HCT116 (cell line): ENCODE measurements around the gene CACNA1S. TPM values are rescaled to one million over a fixed set of nuclear protein-coding genes. Genes with fewer than 3 reads are reported as not detected.

Source experiments
- ATAC-seq: fragments of 200-7000 bp; cut with Tn5 transposase; 2 replicates; pipeline ENCODE4 v1.9.1; 2020; ENCODE audit warnings: mild to moderate bottlenecking, moderate library complexity
- BruUV-seq: library from RNA; stranded (reverse); fragments of 400-500 nt; replicated peaks from 2 replicates; lab custom pipeline; 2021; lab: Mats Ljungman, UMichigan
- CTCF ChIA-PET: fragments of 300-600 bp; sonication (Branson Sonifier 250); formaldehyde crosslinking; loops from one replicate; lab custom pipeline; 2021; ENCODE audit warnings: antibody characterized with exemption; lab: Charles Lee
- POLR2A ChIA-PET: fragments of 300-600, 350-600 bp; sonication (Branson Sonifier 250); formaldehyde crosslinking; loops from one replicate; lab custom pipeline; 2021; ENCODE audit warnings: antibody characterized with exemption; lab: Charles Lee
- RAD21 ChIA-PET, 2 experiments: fragments of 300-600 bp; sonication (Branson Sonifier 250); formaldehyde crosslinking; loops; one replicate each; lab custom pipeline; 2023; ENCODE audit warnings: low total read pairs in 2 of 2; ENCODE audit not compliant: uncharacterized antibody in 2 of 2, unreplicated experiment in 2 of 2, low non-redundant PET in 1 of 2; lab: Charles Lee
- DNase-seq: peaks from one replicate; pipeline ENCODE4 v3.0.0-alpha.2; 2010; ENCODE audit warnings: low read depth, low spot score
- H2AFZ ChIP-seq: fragments of 200-600 bp; shearing (Covaris generic), sonication (generic); 2 replicates; pipeline ENCODE4 v1.6.1; 2017; ENCODE audit warnings: low read depth, mixed run types, mixed read lengths, antibody characterized with exemption, low read length; ENCODE audit not compliant: poor library complexity, severe bottlenecking
- H3K27ac ChIP-seq: 2 replicates; pipeline ENCODE4 v1.5.1; 2012; ENCODE audit warnings: low read depth, low read length
- H3K27me3 ChIP-seq: fragments of 200-600 bp; sonication (generic); 2 replicates; pipeline ENCODE4 v1.6.1; 2016; ENCODE audit warnings: mixed run types, low read length, mixed read lengths; ENCODE audit not compliant: insufficient read depth
- H3K36me3 ChIP-seq, 2 experiments: fragments of 200-500 bp in 1 of 2; fragments of 200-600 bp in 1 of 2; sonication (Bioruptor generic) in 1 of 2; sonication (generic) in 1 of 2; 2 replicates each; pipeline versions ENCODE4 v1.5.1 to v1.6.1; 2014 to 2016; ENCODE audit warnings: low read length in 2 of 2, inconsistent platforms in 1 of 2, mixed read lengths in 1 of 2, mixed run types in 1 of 2; ENCODE audit not compliant: insufficient read depth in 2 of 2, control insufficient read depth in 1 of 2
- H3K4me1 ChIP-seq, 2 experiments: fragments of 200-600 bp in 1 of 2; sonication (generic) in 1 of 2; 2 replicates each; pipeline versions ENCODE4 v1.5.1 to v1.6.1; 2012 to 2017; ENCODE audit warnings: low read length in 2 of 2, inconsistent platforms in 1 of 2, mild to moderate bottlenecking in 1 of 2, mixed read lengths in 1 of 2, mixed run types in 1 of 2, moderate library complexity in 1 of 2; ENCODE audit not compliant: insufficient read depth in 2 of 2, control insufficient read depth in 1 of 2
- H3K4me2 ChIP-seq: fragments of 200-600 bp; sonication (generic); 2 replicates; pipeline ENCODE4 v1.6.1; 2017; ENCODE audit warnings: mixed run types, low read length, mixed read lengths
- H3K4me3 ChIP-seq, 2 experiments: fragments of 200-600 bp in 1 of 2; sonication (generic) in 1 of 2; replicated peaks in 1 of 2; 2 replicates each; pipeline ENCODE4 v1.5.1; 2011 to 2016; ENCODE audit warnings: low read length in 2 of 2, control low read depth in 1 of 2, low read depth in 1 of 2, mild to moderate bottlenecking in 1 of 2, mixed read lengths in 1 of 2, mixed run types in 1 of 2
- H3K79me2 ChIP-seq: fragments of 200-600 bp; sonication (generic); 2 replicates; pipeline ENCODE4 v1.6.1; 2017; ENCODE audit warnings: mild to moderate bottlenecking, mixed run types, low read length, moderate library complexity, mixed read lengths; ENCODE audit not compliant: insufficient read depth
- H3K9ac ChIP-seq: fragments of 200-600 bp; sonication (generic); 2 replicates; pipeline ENCODE4 v1.6.1; 2016; ENCODE audit warnings: low read length, mixed read lengths
- H3K9me2 ChIP-seq: fragments of 200-600 bp; sonication (generic), shearing (Covaris generic); 2 replicates; pipeline ENCODE4 v1.6.1; 2017; ENCODE audit warnings: mixed run types, mild to moderate bottlenecking, moderate library complexity; ENCODE audit not compliant: insufficient read depth
- H3K9me3 ChIP-seq, 2 experiments: fragments of 200-500 bp in 1 of 2; fragments of 200-600 bp in 1 of 2; sonication (Bioruptor generic) in 1 of 2; sonication (generic) in 1 of 2; 2 replicates each; pipeline ENCODE4 v1.6.1; 2014 to 2017; ENCODE audit warnings: low read length in 2 of 2, mixed read lengths in 2 of 2, inconsistent platforms in 1 of 2, low read depth in 1 of 2, mild to moderate bottlenecking in 1 of 2, mixed run types in 1 of 2, moderate library complexity in 1 of 2; ENCODE audit not compliant: control insufficient read depth in 1 of 2, insufficient read depth in 1 of 2
- H4K20me1 ChIP-seq: fragments of 200-600 bp; sonication (generic), shearing (Covaris generic); 2 replicates; pipeline ENCODE4 v1.6.1; 2017; ENCODE audit warnings: mixed run types, mild to moderate bottlenecking, moderate library complexity; ENCODE audit not compliant: insufficient read depth
- CTCF ChIP-seq, 3 experiments: fragments of 200-600 bp in 1 of 3; sonication (generic) in 1 of 3; IDR thresholded peaks in 2 of 3; conservative IDR thresholded peaks in 1 of 3; 2 replicates each; pipeline ENCODE4 v1.5.1; 2012 to 2017; ENCODE audit warnings: low read depth in 2 of 3, low read length in 2 of 3, antibody characterized with exemption in 1 of 3, borderline replicate concordance in 1 of 3, control low read depth in 1 of 3, mild to moderate bottlenecking in 1 of 3, mixed read lengths in 1 of 3, mixed run types in 1 of 3, moderate library complexity in 1 of 3; ENCODE audit not compliant: insufficient read depth in 1 of 3
- ELF1 ChIP-seq: IDR thresholded peaks from 2 replicates; pipeline ENCODE4 v1.6.1; 2012; ENCODE audit warnings: low read depth, borderline replicate concordance
- EZH2phosphoT487 ChIP-seq: fragments of 200-600 bp; IDR thresholded peaks from 2 replicates; pipeline ENCODE4 v1.6.1; 2018; ENCODE audit warnings: antibody characterized with exemption, borderline replicate concordance
- SRF ChIP-seq: IDR thresholded peaks from 2 replicates; pipeline ENCODE4 v1.6.1; 2012; ENCODE audit warnings: low read depth
- intact Hi-C: fragments of 100-400 bp; cut with micrococcal nuclease; formaldehyde crosslinking; loops from 2 replicates; pipeline ENCODE4 v1.10.0; 2022
- total RNA-seq: library from RNA; stranded (reverse); gene quantifications from one replicate; pipeline ENCODE4 v1.2.1, GENCODE V29; 2021; ENCODE audit not compliant: unreplicated experiment
- TF ChIP-seq, protein P1 (sequence below): IDR thresholded peaks from 2 replicates; pipeline ENCODE4 v1.6.1; 2011; ENCODE audit warnings: mild to moderate bottlenecking, low read length, moderate library complexity; ENCODE audit not compliant: insufficient replicate concordance; ENCODE audit errors: extremely low read depth
- TF ChIP-seq, protein P2 (sequence below): IDR thresholded peaks from 2 replicates; pipeline ENCODE4 v1.6.1; 2012

CACNA1S gene
- total RNA-seq, 1 experiment from 2014 or later, result not detected

- ATAC-seq (no peak), DNase-seq (no peak)
- no peaks in the 10 kb centered on the region for H3K27me3 ChIP-seq
- no peaks in the 10 kb centered on the region for H4K20me1 ChIP-seq
- H3K4me1 ChIP-seq, result peaks cover 0 to 6% of the 10 kb centered on the region in 2 experiments; a peak in 1 of 4 replicates
- H2AFZ ChIP-seq, result no peak overlapping the region
- H3K79me2 ChIP-seq, result no peaks in the 10 kb centered on the region
- no peak overlapping the region for H3K9ac ChIP-seq
- H3K4me2 ChIP-seq, result no peak overlapping the region
- ChIA-PET RAD21 (no interaction called here), POLR2A (no interaction called here), CTCF (interaction anchor here (0.5 kb wide), 1 partner anchor 930 kb away, joined by 3 read pairs; no protein-coding TSS in a partner anchor)
- H3K36me3 ChIP-seq, result no peaks in the 10 kb centered on the region
- H3K27ac ChIP-seq, result no peak overlapping the region
- BruUV-seq, result no TSS peak
- no peaks in the 10 kb centered on the region for H3K9me2 ChIP-seq
- TF ChIP-seq ELF1, result no peak
- TF ChIP-seq, all 23 proteins: peak for 0
- Histone ChIP-seq H3K9me3 (no peaks in the 10 kb centered on the region), H3K4me3 (no peak overlapping the region)
- intact Hi-C loops, result no loop called here
These were observed 108.1 kb downstream of the CACNA1S start for GRCh38 chr1:201004154-201004553.

DNA sequence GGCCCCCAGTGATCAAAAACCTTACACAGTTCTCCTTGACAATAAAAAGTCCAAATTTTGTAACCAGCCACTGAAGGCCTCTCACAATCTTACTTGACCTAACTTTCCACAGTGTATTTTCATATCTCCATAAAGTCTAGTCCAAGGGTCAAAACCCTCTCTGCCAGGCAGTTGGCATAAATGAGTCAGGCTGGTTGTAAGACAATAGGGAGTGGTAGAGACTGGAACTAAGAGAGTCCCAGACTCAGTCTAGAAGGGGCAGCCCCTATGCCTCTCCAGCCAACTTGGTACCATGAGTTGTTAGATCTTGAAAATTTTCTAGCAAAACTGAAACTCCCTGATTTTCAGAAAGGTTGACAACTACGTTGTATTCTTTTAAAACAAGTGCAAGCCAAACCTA lies 109.7 kb downstream of the CACNA1S start:
- RAD21 ChIA-PET, result no interaction called here
- Histone ChIP-seq H3K27ac (no peak overlapping the region), H3K36me3 (no peaks in the 10 kb centered on the region), H3K9me2 (no peaks in the 10 kb centered on the region), H3K27me3 (no peaks in the 10 kb centered on the region)
- CTCF ChIA-PET, result no interaction called here
- TF ChIP-seq, protein P1, sequence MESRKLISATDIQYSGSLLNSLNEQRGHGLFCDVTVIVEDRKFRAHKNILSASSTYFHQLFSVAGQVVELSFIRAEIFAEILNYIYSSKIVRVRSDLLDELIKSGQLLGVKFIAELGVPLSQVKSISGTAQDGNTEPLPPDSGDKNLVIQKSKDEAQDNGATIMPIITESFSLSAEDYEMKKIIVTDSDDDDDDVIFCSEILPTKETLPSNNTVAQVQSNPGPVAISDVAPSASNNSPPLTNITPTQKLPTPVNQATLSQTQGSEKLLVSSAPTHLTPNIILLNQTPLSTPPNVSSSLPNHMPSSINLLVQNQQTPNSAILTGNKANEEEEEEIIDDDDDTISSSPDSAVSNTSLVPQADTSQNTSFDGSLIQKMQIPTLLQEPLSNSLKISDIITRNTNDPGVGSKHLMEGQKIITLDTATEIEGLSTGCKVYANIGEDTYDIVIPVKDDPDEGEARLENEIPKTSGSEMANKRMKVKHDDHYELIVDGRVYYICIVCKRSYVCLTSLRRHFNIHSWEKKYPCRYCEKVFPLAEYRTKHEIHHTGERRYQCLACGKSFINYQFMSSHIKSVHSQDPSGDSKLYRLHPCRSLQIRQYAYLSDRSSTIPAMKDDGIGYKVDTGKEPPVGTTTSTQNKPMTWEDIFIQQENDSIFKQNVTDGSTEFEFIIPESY, result no peak
- TF ChIP-seq SRF (no peak), ELF1 (no peak), CTCF (IDR thresholded peaks at IDR 0.05 in 2 of 3, conservative IDR thresholded peaks at IDR 0.05 in 1 of 3; ENCODE audit: borderline replicate concordance in 1 of 3, insufficient read depth in 1 of 3, low read depth in 2 of 3, low read length in 2 of 3) (no peak), EZH2phosphoT487 (no peak)
- TF ChIP-seq, protein P2, sequence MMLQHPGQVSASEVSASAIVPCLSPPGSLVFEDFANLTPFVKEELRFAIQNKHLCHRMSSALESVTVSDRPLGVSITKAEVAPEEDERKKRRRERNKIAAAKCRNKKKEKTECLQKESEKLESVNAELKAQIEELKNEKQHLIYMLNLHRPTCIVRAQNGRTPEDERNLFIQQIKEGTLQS, result no peak
- TF ChIP-seq, all 23 proteins: peak for 0
- no peak for DNase-seq
- H3K9ac ChIP-seq, result no peak overlapping the region
- POLR2A ChIA-PET, result no interaction called here
- no peak overlapping the region for H3K4me2 ChIP-seq
- no peak for ATAC-seq
- peaks cover 0 to 6% of the 10 kb centered on the region in 2 experiments; a peak in 1 of 4 replicates for H3K4me1 ChIP-seq
- no peak overlapping the region for H3K4me3 ChIP-seq
- intact Hi-C loops, result no loop called here
- H3K9me3 ChIP-seq, result no peaks in the 10 kb centered on the region
- H4K20me1 ChIP-seq, result no peaks in the 10 kb centered on the region
- no peaks in the 10 kb centered on the region for H3K79me2 ChIP-seq
- H2AFZ ChIP-seq, result no peak overlapping the region
- no TSS peak for BruUV-seq
